ENCODE data around the gene C16orf86. TPM values are rescaled to one million over a fixed set of nuclear protein-coding genes. Genes with fewer than 3 reads are reported as not detected.
"Not testable (repeated sequence)": the region's sequence is repeated elsewhere in the genome, so short reads cannot be mapped to it uniquely, and the experiment has no call there.

The C16orf86 gene
- polyA plus RNA-seq, 3 donors from 2014 or later, result 2.7 to 6.2 (median 4.2) TPM

- no peaks in the 10 kb centered on the region for H3K36me3 Mint-ChIP-seq
- DNase-seq, result no peak
- H3K9me3 Mint-ChIP-seq, result no peaks in the 10 kb centered on the region
- H3K27me3 Mint-ChIP-seq (ENCODE audit: low read depth in 3 of 3), result peaks cover 0 to 3% (median 0%) of the 10 kb centered on the region in 3 donors
- H3K4me1 Mint-ChIP-seq, result no peaks in the 10 kb centered on the region
- H3K4me3 Mint-ChIP-seq, result no peak overlapping the region
- H3K27ac Mint-ChIP-seq, result no peak overlapping the region
These were observed 9.9 kb downstream of the C16orf86 start for GRCh38 chr16:67676516-67676915.

DNA sequence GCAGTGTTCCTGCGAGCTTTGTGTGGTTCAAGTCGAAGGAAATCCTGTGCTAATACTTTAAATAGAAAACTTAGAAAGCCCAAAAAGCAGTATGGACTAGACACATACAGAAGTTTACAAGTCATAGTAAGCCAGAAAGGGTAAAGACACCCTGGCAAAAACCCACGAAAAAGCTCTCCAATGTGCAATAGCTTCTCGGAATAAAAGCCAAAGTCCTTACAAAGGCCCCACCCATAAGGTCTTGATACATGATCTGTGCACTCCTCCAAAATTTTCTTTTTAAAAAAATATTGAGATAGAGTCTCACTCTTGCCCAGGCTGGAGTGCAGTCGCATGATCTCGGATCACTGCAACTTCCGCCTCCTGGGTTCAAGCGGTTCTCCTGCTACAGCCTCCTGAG, 10.3 kb downstream of the C16orf86 start:
- no peak overlapping the region for H3K4me3 Mint-ChIP-seq
- peaks cover 0 to 3% (median 0%) of the 10 kb centered on the region in 3 donors for H3K27me3 Mint-ChIP-seq (ENCODE audit: low read depth in 3 of 3)
- no peak overlapping the region for H3K27ac Mint-ChIP-seq
- no peaks in the 10 kb centered on the region for H3K36me3 Mint-ChIP-seq
- H3K4me1 Mint-ChIP-seq, result no peaks in the 10 kb centered on the region
- H3K9me3 Mint-ChIP-seq, result no peaks in the 10 kb centered on the region
- no peak for DNase-seq

DNA sequence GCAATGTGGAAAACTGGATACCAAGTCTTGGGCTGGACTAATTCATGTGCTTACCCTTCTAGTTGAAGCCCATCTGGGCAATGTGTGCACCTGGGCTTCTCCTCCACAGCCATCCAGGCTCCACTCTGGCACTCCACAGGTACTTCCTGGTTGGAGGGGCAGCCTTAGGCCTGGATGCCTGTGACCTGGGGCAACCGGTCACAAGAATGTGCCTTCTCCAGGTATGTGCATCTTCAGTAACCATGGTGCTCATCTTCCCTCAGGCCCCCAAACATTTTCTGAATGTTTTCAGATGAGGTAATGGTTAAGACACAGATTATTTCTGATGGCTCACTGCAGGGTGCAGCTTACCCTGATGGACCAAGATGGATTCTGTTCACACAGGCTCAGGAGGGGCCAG, 11.1 kb downstream of the C16orf86 start:
- Mint-ChIP-seq H3K27me3 (ENCODE audit: low read depth in 3 of 3) (peaks cover 0 to 3% (median 0%) of the 10 kb centered on the region in 3 donors), H3K9me3 (no peaks in the 10 kb centered on the region), H3K36me3 (peaks cover 0 to 4% (median 0%) of the 10 kb centered on the region in 3 donors), H3K27ac (no peak overlapping the region), H3K4me3 (no peak overlapping the region), H3K4me1 (no peaks in the 10 kb centered on the region)
- no peak for DNase-seq

DNA sequence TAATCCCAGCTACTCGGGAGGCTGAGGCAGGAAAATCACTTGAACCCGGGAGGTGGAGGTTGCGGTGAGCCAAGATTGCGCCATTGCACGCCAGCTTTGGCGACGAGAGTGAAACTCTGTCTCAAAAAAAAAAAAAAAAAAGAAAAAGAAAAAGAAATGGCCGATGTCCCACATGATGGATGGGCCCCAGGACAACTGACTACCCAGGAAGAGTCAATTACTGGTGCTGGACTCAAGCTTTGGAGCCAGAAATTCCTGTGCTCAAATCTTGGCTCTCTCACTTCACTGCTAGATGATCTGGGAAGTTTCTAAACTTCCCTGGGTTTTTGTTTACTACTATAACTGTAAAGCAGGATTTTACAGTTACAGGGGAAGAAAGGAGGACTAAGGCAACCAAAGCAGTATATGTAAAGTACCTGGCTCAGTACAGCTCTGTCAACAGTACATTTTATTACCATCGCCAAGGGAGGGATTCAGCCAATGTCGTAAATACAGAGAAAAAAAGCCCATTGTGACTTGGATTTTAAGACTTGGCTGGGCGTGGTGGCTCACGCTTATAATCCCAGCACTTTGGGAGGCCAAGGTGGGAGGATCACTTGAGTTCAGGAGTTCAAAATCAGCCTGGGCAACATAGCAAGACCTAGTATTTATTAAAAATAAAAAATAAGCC, 11.9 kb downstream of the C16orf86 start:
- Mint-ChIP-seq H3K27ac (peak overlapping the region in 1 of 6 donors; percentile 40), H3K36me3 (peaks cover 0 to 7% (median 2%) of the 10 kb centered on the region in 3 donors), H3K4me3 (no peak overlapping the region), H3K9me3 (no peaks in the 10 kb centered on the region), H3K4me1 (no peaks in the 10 kb centered on the region), H3K27me3 (ENCODE audit: low read depth in 3 of 3) (peaks cover 0 to 3% (median 0%) of the 10 kb centered on the region in 3 donors)
- DNase-seq, result no peak

- Mint-ChIP-seq H3K27me3 (ENCODE audit: low read depth in 3 of 3) (peaks cover 0 to 3% (median 0%) of the 10 kb centered on the region in 3 donors), H3K27ac (peak overlapping the region in 1 of 6 donors; percentile 34)
These were observed 13.6 kb downstream of the C16orf86 start for GRCh38 chr16:67679935-67680897.

GRCh38 chr16:67683767-67684166, 17.2 kb downstream of the C16orf86 start:
- no peak for DNase-seq
- H3K4me3 Mint-ChIP-seq, result no peak overlapping the region
- no peaks in the 10 kb centered on the region for H3K9me3 Mint-ChIP-seq
- no peak overlapping the region for H3K27ac Mint-ChIP-seq
- no peaks in the 10 kb centered on the region for H3K4me1 Mint-ChIP-seq
- peaks cover 8 to 10% (median 9%) of the 10 kb centered on the region in 3 donors for H3K36me3 Mint-ChIP-seq
- no peaks in the 10 kb centered on the region for H3K27me3 Mint-ChIP-seq (ENCODE audit: low read depth in 3 of 3)

More at GRCh38 chr16:67679935-67680897, 13.6 kb downstream of the C16orf86 start:
- H3K9me3 Mint-ChIP-seq, result no peaks in the 10 kb centered on the region
- H3K4me3 Mint-ChIP-seq, result no peak overlapping the region
- DNase-seq, result no peak
- H3K36me3 Mint-ChIP-seq, result peaks cover 4 to 10% (median 7%) of the 10 kb centered on the region in 3 donors
- no peaks in the 10 kb centered on the region for H3K4me1 Mint-ChIP-seq

DNA sequence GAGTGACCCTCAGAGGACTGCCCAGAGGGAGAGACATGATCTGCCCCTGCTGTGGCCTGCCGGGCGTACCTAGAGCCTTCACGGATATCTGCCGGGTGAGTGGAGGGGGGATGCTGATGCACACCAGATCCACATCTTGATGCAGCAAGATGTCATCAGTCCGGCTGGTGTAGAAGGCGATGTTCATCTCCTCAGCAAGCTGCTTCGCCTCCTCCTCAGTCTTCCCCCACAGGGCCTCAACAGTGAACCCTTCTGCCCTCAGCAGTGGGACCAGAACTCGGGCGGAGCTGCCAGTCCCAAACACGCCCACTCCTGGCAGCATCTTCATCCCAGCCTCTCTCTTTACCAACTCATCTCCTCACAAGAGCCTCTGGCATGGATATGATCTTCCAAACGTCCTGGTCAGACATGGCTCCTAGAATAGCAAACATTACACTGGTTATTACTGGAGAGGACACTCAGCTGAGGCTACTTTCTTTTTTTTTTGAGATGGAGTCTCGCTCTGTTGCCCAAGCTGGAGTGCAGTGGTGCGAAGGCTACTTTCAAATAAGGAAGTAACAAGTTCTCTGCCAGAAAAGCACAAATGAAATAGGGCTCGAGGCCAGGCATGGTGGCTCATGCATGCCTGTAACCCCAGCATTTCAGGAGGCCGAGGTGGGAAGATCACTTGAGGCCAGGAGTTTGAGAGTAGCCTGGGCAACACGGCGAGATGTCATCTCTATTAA, 18.9 kb downstream of the C16orf86 start:
- Mint-ChIP-seq H3K9me3 (no peaks in the 10 kb centered on the region), H3K4me1 (no peaks in the 10 kb centered on the region), H3K27me3 (ENCODE audit: low read depth in 3 of 3) (no peaks in the 10 kb centered on the region), H3K36me3 (peaks cover 8 to 10% (median 9%) of the 10 kb centered on the region in 3 donors), H3K4me3 (no peak overlapping the region), H3K27ac (no peak overlapping the region)
- no peak for DNase-seq

DNA sequence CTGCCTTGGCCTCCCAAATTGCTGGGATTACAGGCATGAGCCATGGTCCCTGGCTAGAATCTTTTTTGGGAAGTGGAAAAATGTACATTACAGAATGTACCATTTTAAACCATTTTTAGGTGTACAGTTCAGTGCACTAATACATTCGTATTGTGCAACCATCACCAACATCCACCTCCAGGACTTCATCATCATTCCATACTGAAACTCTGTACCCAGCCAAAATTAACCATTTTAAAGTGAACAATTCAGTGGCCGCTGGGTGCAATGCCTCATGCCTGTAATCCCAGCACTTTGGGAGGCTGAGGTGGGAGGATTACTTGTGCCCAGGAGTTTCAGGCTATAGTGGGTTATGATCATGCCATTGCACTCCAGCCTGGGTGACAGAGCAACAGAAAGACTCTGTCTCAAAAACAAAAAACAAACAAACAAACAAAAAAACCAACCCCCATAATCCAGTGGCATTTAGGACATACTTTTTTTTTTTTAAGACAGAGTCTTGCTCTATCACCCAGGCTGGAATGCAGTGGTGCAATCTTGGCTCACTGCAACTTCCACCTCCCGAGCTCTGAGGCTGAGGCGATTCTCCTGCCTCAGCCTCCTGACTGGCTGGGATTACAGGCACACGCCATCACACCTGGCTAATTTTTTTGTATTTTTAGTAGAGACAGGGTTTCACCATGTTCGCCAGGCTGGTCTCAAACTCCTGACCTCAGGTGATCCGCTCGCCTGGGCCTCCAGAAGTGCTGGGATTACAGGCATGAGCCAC, 27.1 kb downstream of the C16orf86 start:
- not testable (repeated sequence) for H3K4me1 Mint-ChIP-seq; H3K27me3 Mint-ChIP-seq (ENCODE audit: low read depth in 3 of 3); H3K4me3 Mint-ChIP-seq; DNase-seq; H3K27ac Mint-ChIP-seq; H3K9me3 Mint-ChIP-seq; H3K36me3 Mint-ChIP-seq

- no peak for DNase-seq
- no peaks in the 10 kb centered on the region for H3K27me3 Mint-ChIP-seq (ENCODE audit: low read depth in 3 of 3)
- H3K36me3 Mint-ChIP-seq, result peaks cover 8 to 9% (median 9%) of the 10 kb centered on the region in 3 donors
- no peaks in the 10 kb centered on the region for H3K9me3 Mint-ChIP-seq
- no peaks in the 10 kb centered on the region for H3K4me1 Mint-ChIP-seq
- no peak overlapping the region for H3K27ac Mint-ChIP-seq
- H3K4me3 Mint-ChIP-seq, result no peak overlapping the region
These were observed 28.0 kb downstream of the C16orf86 start for GRCh38 chr16:67694611-67695010.

- Mint-ChIP-seq H3K27ac (peak overlapping the region in 1 of 6 donors; percentile 56), H3K36me3 (peaks cover 8 to 9% (median 9%) of the 10 kb centered on the region in 3 donors), H3K9me3 (no peaks in the 10 kb centered on the region), H3K27me3 (ENCODE audit: low read depth in 3 of 3) (no peaks in the 10 kb centered on the region), H3K4me3 (no peak overlapping the region), H3K4me1 (peaks cover 2 to 5% of the 10 kb centered on the region in 2 donors)
- DNase-seq, result no peak
These were observed 31.0 kb downstream of the C16orf86 start for GRCh38 chr16:67697422-67698185.

GRCh38 chr16:67699265-67699664, 32.7 kb downstream of the C16orf86 start:
- DNase-seq, result no peak
- Mint-ChIP-seq H3K9me3 (no peaks in the 10 kb centered on the region), H3K27ac (no peak overlapping the region), H3K4me1 (peaks cover 16 to 20% of the 10 kb centered on the region in 2 donors), H3K27me3 (ENCODE audit: low read depth in 3 of 3) (no peaks in the 10 kb centered on the region), H3K4me3 (no peak overlapping the region), H3K36me3 (peaks cover 8 to 9% (median 9%) of the 10 kb centered on the region in 3 donors)

DNA sequence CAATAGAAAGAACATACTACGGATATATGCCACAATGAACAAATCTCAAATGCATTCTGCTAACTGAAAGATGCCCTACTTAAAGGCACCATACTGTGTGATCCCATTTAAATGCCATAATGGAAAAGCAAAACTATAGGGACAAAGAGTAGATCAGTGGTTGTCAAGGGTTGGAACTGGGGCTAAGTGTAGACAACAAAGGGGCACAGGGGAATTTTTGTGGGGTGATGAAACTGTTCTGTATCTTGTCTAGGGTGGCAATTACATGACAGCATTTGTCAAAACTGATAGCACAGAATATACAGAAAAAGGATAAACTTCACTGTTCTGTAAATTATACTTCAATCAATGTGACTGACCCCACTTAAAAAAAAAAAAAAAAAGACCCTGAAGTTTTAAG, 34.8 kb downstream of the C16orf86 start:
- no peaks in the 10 kb centered on the region for H3K27me3 Mint-ChIP-seq (ENCODE audit: low read depth in 3 of 3)
- peak overlapping the region in 3 of 6 donors; percentile 1 to 49 (median 22) for H3K27ac Mint-ChIP-seq
- no peaks in the 10 kb centered on the region for H3K9me3 Mint-ChIP-seq
- H3K36me3 Mint-ChIP-seq, result peaks cover 8 to 9% (median 9%) of the 10 kb centered on the region in 3 donors
- peaks cover 19 to 25% of the 10 kb centered on the region in 2 donors for H3K4me1 Mint-ChIP-seq
- no peak for DNase-seq
- H3K4me3 Mint-ChIP-seq, result no peak overlapping the region
